Smooth muscle cell (in vitro differentiated cells): Measurements from ENCODE around the gene PRR14. TPM values are rescaled to one million over a fixed set of nuclear protein-coding genes. Genes with fewer than 3 reads are reported as not detected.

ENCODE experiments used
- DNase-seq: peaks from one replicate; lab custom pipeline; 2025; ENCODE audit not compliant: unreplicated experiment; lab: John Stamatoyannopoulos, UW
- H2AFZ ChIP-seq: fragments of 200-600 bp; sonication (generic); 2 replicates; pipeline ENCODE4 v1.6.0; 2016; ENCODE audit warnings: antibody characterized with exemption, low read depth, mild to moderate bottlenecking
- H3F3A ChIP-seq: fragments of 200-600 bp; sonication (generic); 2 replicates; pipeline ENCODE4 v1.6.0; 2017; ENCODE audit warnings: antibody characterized with exemption, low read depth
- H3K27ac ChIP-seq: fragments of 200-600 bp; sonication (generic); 2 replicates; pipeline ENCODE4 v1.5.1; 2016; ENCODE audit warnings: low read depth, mild to moderate bottlenecking
- H3K27me3 ChIP-seq: fragments of 200-600 bp; sonication (generic); 2 replicates; pipeline ENCODE4 v1.6.1; 2016; ENCODE audit warnings: low read depth, mild to moderate bottlenecking
- H3K36me3 ChIP-seq: fragments of 200-600 bp; sonication (generic); 2 replicates; pipeline ENCODE4 v1.5.1; 2016; ENCODE audit warnings: low read depth
- H3K4me1 ChIP-seq: fragments of 200-600 bp; sonication (generic); 2 replicates; pipeline ENCODE4 v1.5.1; 2016; ENCODE audit warnings: low read depth
- H3K4me2 ChIP-seq: fragments of 200-600 bp; sonication (generic); 2 replicates; pipeline ENCODE4 v1.6.0; 2016; ENCODE audit warnings: mild to moderate bottlenecking
- H3K4me3 ChIP-seq: fragments of 200-600 bp; sonication (generic); 2 replicates; pipeline ENCODE4 v1.5.1; 2016; ENCODE audit warnings: mild to moderate bottlenecking
- H3K79me2 ChIP-seq: fragments of 200-600 bp; sonication (generic); 2 replicates; pipeline ENCODE4 v1.6.0; 2016; ENCODE audit warnings: low read depth, mild to moderate bottlenecking
- H3K9ac ChIP-seq: fragments of 200-600 bp; sonication (generic); 2 replicates; pipeline ENCODE4 v1.6.0; 2016; ENCODE audit warnings: low read depth
- H3K9me3 ChIP-seq: fragments of 200-600 bp; sonication (generic); replicated peaks from 2 replicates; pipeline ENCODE4 v1.5.1; 2016; ENCODE audit warnings: low read depth
- H4K20me1 ChIP-seq: fragments of 200-600 bp; sonication (generic); 2 replicates; pipeline ENCODE4 v1.6.0; 2016; ENCODE audit warnings: low read depth
- WGBS: methylation state at CpG from one replicate; pipeline ENCODE4 v1.1.7; 2016; ENCODE audit warnings: low lambda C conversion rate; 5-methylcytosine and 5-hydroxymethylcytosine counted together
- polyA plus RNA-seq: library from polyadenylated mRNA; unstranded; fragments of >200 nt; fragmentation: Nextera tagmentation; extraction: Ambion mirVana; gene quantifications from 2 replicates; pipeline ENCODE4 v1.2.1, GENCODE V29; 2016
- total RNA-seq: library from RNA; depleted of rRNA; stranded (reverse); fragments of >200 nt; gene quantifications from 2 replicates; pipeline ENCODE4 v1.2.3, GENCODE V29; 2014
- TF ChIP-seq, protein P1 (sequence below): fragments of 200-600 bp; sonication (generic); IDR thresholded peaks from 2 replicates; pipeline ENCODE4 v1.5.1; 2017; ENCODE audit warnings: borderline replicate concordance, mild to moderate bottlenecking, antibody characterized with exemption; ENCODE audit not compliant: insufficient read depth, poor library complexity, severe bottlenecking

PRR14 gene
- total and polyA plus RNA-seq, 2 experiments from 2014 or later = 16.7 to 22.0 TPM

DNA sequence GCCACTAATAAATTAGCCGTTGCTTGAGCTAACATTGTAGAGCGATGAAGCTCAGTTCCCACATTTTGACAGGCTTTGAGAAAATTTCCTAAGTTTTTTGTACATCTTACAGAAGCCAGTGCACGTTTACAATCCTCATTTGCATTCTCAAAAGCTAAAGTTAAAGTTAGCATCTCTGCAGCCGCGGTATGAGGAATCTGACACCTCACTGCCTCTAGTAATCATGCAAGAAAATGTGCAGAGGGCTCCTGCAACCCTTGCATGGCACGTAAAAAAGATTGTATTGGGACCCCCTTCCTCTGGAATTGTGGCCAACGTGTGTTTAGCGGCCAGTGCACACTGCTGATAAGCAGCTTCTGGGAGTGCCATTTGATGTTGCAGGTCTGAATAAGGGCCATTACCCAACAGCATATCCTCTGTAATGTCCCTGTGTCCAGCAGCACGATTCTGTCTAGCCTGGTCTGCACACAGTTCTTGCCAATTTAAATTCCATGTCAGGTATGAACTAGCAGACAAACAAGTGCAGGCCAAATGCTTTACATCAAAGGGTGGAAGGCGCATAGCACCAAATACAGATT is 28.2 kb upstream of the PRR14 start:
- Histone ChIP-seq H3K36me3 (no peaks in the 10 kb centered on the region), H3K79me2 (no peaks in the 10 kb centered on the region), H3K9ac (no peak overlapping the region), H3K4me2 (no peak overlapping the region), H3K4me1 (no peaks in the 10 kb centered on the region), H4K20me1 (no peaks in the 10 kb centered on the region), H3K9me3 (no peaks in the 10 kb centered on the region), H3K27me3 (no peaks in the 10 kb centered on the region), H3K27ac (no peak overlapping the region), H3K4me3 (no peak overlapping the region), H2AFZ (no peak overlapping the region), H3F3A (no peaks in the 10 kb centered on the region)
- WGBS = 75% methylated on average over 10 of the region's 10 CpGs
- TF ChIP-seq, protein P1, sequence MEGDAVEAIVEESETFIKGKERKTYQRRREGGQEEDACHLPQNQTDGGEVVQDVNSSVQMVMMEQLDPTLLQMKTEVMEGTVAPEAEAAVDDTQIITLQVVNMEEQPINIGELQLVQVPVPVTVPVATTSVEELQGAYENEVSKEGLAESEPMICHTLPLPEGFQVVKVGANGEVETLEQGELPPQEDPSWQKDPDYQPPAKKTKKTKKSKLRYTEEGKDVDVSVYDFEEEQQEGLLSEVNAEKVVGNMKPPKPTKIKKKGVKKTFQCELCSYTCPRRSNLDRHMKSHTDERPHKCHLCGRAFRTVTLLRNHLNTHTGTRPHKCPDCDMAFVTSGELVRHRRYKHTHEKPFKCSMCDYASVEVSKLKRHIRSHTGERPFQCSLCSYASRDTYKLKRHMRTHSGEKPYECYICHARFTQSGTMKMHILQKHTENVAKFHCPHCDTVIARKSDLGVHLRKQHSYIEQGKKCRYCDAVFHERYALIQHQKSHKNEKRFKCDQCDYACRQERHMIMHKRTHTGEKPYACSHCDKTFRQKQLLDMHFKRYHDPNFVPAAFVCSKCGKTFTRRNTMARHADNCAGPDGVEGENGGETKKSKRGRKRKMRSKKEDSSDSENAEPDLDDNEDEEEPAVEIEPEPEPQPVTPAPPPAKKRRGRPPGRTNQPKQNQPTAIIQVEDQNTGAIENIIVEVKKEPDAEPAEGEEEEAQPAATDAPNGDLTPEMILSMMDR = no peak
- no peak for DNase-seq

DNA sequence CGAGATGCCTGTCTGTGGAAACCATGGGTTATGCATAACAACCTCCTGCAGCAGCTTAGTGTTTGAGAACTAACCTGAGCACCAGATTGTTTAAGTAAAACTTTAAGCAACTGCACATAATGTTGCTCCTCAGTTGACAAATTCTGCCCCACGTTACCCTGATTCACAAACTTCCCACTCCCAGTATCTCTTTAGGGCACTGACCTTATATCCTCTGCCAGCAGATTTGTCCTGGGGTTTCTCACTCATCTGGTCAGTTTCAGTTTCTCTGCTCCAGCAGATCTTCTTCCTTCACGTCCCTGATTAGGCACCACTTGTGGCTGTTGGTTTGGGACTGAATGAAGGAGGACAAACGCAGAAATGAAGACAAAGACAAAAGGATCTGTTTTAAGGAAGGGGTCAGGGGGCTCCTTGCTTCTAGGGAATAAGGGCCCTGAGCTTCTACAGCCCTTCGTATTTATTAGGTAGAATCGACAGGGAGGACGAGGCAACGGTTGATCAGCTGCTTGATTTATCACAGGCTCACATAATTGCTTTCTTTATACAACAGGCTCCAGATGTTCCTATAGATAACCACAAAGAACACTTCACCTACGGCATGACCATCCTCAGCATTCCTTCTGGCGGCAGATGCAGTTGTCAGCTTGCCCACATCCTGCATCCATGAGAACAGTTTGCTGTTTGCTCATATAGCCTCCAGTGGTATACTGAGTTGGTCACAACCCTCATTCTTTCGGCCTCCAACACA is 27.1 kb upstream of the PRR14 start:
- Histone ChIP-seq H3K4me1 (no peaks in the 10 kb centered on the region), H3K79me2 (no peaks in the 10 kb centered on the region), H3K4me2 (no peak overlapping the region), H3F3A (no peaks in the 10 kb centered on the region), H3K4me3 (no peak overlapping the region), H4K20me1 (no peaks in the 10 kb centered on the region), H3K36me3 (no peaks in the 10 kb centered on the region), H3K9me3 (no peaks in the 10 kb centered on the region), H3K27me3 (no peaks in the 10 kb centered on the region), H3K27ac (no peak overlapping the region), H2AFZ (no peak overlapping the region), H3K9ac (no peak overlapping the region)
- TF ChIP-seq, protein P1 = no peak
- DNase-seq = no peak
- 87% methylated on average over 11 of the region's 11 CpGs for WGBS

DNA sequence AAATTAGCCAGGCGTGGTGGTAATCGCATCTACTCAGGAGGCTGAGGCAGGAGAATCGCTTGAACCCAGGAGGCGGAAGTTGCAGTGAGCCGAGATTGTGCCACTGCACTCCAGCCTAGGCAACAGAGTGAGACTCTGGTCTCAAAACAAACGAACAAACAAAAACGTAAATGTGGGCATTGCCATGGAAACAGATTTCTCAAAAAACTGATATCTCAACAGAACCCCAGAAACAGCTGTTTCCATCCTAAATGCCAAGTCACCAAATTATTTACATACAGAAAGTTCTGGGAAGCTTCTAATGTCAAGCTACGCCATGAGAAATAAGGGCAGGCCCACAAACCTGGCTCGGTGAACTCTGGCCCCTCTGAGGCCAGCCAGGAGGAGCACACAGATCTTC is 24.5 kb upstream of the PRR14 start:
- H3K9ac ChIP-seq = no peak overlapping the region
- H3F3A ChIP-seq = no peaks in the 10 kb centered on the region
- H4K20me1 ChIP-seq = no peaks in the 10 kb centered on the region
- H3K36me3 ChIP-seq = no peaks in the 10 kb centered on the region
- H3K79me2 ChIP-seq = no peaks in the 10 kb centered on the region
- H3K27me3 ChIP-seq = no peaks in the 10 kb centered on the region
- TF ChIP-seq, protein P1 = no peak
- H3K4me1 ChIP-seq = no peaks in the 10 kb centered on the region
- H3K9me3 ChIP-seq = no peaks in the 10 kb centered on the region
- H2AFZ ChIP-seq = no peak overlapping the region
- no peak for DNase-seq
- H3K4me3 ChIP-seq = no peak overlapping the region
- no peak overlapping the region for H3K27ac ChIP-seq
- 95% methylated on average over 9 of the region's 9 CpGs for WGBS
- H3K4me2 ChIP-seq = no peak overlapping the region
